ENCODE measurements around the gene CDH10.

DNA sequence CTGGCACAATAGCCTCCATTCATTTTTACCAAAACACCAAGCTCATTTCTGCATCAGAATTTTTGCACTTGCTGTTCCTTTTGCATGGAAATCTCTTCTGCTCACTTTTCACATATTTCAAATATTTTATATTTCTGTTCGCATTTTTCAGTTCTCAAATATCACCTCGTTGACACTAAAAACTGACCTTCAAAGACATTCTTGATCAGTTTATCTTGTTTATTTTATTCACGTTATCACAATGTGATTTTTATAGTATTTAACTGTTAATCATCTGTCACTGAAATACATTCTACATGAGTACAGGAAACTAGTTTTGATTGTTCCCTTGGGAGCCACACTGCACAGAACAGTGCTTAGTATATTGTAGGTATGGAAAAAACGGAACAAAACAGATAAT, 29.6 kb downstream of the CDH10 start:
- TF ChIP-seq CEBPB (tag; IDR thresholded peaks at IDR 0.05), result no peak
- TF ChIP-seq, protein P1, sequence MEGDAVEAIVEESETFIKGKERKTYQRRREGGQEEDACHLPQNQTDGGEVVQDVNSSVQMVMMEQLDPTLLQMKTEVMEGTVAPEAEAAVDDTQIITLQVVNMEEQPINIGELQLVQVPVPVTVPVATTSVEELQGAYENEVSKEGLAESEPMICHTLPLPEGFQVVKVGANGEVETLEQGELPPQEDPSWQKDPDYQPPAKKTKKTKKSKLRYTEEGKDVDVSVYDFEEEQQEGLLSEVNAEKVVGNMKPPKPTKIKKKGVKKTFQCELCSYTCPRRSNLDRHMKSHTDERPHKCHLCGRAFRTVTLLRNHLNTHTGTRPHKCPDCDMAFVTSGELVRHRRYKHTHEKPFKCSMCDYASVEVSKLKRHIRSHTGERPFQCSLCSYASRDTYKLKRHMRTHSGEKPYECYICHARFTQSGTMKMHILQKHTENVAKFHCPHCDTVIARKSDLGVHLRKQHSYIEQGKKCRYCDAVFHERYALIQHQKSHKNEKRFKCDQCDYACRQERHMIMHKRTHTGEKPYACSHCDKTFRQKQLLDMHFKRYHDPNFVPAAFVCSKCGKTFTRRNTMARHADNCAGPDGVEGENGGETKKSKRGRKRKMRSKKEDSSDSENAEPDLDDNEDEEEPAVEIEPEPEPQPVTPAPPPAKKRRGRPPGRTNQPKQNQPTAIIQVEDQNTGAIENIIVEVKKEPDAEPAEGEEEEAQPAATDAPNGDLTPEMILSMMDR (IDR thresholded peaks at IDR 0.05 in 2 of 3, conservative IDR thresholded peaks at IDR 0.05 in 1 of 3; ENCODE audit: insufficient read depth in 2 of 3, low read depth in 1 of 3, low read length in 3 of 3), result no peak
- TF ChIP-seq, protein P2, sequence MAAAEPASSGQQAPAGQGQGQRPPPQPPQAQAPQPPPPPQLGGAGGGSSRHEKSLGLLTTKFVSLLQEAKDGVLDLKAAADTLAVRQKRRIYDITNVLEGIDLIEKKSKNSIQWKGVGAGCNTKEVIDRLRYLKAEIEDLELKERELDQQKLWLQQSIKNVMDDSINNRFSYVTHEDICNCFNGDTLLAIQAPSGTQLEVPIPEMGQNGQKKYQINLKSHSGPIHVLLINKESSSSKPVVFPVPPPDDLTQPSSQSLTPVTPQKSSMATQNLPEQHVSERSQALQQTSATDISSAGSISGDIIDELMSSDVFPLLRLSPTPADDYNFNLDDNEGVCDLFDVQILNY (CRISPR knock-in tag; IDR thresholded peaks at IDR 0.05), result no peak
- TF ChIP-seq PHF20 (IDR thresholded peaks at IDR 0.05; ENCODE audit: partially characterized antibody), result no peak
- TF ChIP-seq, protein P3, sequence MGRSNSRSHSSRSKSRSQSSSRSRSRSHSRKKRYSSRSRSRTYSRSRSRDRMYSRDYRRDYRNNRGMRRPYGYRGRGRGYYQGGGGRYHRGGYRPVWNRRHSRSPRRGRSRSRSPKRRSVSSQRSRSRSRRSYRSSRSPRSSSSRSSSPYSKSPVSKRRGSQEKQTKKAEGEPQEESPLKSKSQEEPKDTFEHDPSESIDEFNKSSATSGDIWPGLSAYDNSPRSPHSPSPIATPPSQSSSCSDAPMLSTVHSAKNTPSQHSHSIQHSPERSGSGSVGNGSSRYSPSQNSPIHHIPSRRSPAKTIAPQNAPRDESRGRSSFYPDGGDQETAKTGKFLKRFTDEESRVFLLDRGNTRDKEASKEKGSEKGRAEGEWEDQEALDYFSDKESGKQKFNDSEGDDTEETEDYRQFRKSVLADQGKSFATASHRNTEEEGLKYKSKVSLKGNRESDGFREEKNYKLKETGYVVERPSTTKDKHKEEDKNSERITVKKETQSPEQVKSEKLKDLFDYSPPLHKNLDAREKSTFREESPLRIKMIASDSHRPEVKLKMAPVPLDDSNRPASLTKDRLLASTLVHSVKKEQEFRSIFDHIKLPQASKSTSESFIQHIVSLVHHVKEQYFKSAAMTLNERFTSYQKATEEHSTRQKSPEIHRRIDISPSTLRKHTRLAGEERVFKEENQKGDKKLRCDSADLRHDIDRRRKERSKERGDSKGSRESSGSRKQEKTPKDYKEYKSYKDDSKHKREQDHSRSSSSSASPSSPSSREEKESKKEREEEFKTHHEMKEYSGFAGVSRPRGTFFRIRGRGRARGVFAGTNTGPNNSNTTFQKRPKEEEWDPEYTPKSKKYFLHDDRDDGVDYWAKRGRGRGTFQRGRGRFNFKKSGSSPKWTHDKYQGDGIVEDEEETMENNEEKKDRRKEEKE (IDR thresholded peaks at IDR 0.05; ENCODE audit: borderline replicate concordance in 1 of 2, control insufficient read depth in 1 of 2, low read depth in 2 of 2, low read length in 1 of 2), result no peak
- no peak for TF ChIP-seq L3MBTL2 (IDR thresholded peaks at IDR 0.05)
- no peak for TF ChIP-seq SRSF1 (IDR thresholded peaks at IDR 0.05; ENCODE audit: low read depth, low read length)
- TF ChIP-seq MECOM (CRISPR knock-in tag; IDR thresholded peaks at IDR 0.05), result no peak
- TF ChIP-seq PCBP2 (IDR thresholded peaks at IDR 0.05; ENCODE audit: low read depth, low read length, poor library complexity, severe bottlenecking), result no peak
- TF ChIP-seq, protein P4, sequence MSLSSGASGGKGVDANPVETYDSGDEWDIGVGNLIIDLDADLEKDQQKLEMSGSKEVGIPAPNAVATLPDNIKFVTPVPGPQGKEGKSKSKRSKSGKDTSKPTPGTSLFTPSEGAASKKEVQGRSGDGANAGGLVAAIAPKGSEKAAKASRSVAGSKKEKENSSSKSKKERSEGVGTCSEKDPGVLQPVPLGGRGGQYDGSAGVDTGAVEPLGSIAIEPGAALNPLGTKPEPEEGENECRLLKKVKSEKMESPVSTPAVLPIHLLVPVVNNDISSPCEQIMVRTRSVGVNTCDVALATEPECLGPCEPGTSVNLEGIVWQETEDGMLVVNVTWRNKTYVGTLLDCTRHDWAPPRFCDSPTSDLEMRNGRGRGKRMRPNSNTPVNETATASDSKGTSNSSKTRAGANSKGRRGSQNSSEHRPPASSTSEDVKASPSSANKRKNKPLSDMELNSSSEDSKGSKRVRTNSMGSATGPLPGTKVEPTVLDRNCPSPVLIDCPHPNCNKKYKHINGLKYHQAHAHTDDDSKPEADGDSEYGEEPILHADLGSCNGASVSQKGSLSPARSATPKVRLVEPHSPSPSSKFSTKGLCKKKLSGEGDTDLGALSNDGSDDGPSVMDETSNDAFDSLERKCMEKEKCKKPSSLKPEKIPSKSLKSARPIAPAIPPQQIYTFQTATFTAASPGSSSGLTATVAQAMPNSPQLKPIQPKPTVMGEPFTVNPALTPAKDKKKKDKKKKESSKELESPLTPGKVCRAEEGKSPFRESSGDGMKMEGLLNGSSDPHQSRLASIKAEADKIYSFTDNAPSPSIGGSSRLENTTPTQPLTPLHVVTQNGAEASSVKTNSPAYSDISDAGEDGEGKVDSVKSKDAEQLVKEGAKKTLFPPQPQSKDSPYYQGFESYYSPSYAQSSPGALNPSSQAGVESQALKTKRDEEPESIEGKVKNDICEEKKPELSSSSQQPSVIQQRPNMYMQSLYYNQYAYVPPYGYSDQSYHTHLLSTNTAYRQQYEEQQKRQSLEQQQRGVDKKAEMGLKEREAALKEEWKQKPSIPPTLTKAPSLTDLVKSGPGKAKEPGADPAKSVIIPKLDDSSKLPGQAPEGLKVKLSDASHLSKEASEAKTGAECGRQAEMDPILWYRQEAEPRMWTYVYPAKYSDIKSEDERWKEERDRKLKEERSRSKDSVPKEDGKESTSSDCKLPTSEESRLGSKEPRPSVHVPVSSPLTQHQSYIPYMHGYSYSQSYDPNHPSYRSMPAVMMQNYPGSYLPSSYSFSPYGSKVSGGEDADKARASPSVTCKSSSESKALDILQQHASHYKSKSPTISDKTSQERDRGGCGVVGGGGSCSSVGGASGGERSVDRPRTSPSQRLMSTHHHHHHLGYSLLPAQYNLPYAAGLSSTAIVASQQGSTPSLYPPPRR (CRISPR knock-in tag; IDR thresholded peaks at IDR 0.05; ENCODE audit: borderline replicate concordance), result no peak

Measured in K562 (cell line).